Osteocyte (in vitro differentiated cells): ENCODE results near the gene TBPL2. TPM values are rescaled to one million over a fixed set of nuclear protein-coding genes. Genes with fewer than 3 reads are reported as not detected.

Experiments
- DNase-seq: peaks from one replicate; pipeline ENCODE4 v3.0.0; 2021; ENCODE audit warnings: mixed read lengths; ENCODE audit not compliant: unreplicated experiment; ENCODE audit errors: extremely low spot score
- H3K27ac Mint-ChIP-seq: one replicate; pipeline ENCODE4 v1.8.0; 2021; ENCODE audit warnings: mild to moderate bottlenecking, mixed read lengths; ENCODE audit not compliant: unreplicated experiment
- H3K27me3 Mint-ChIP-seq: one replicate; pipeline ENCODE4 v1.8.0; 2021; ENCODE audit warnings: mixed read lengths; ENCODE audit not compliant: unreplicated experiment
- H3K36me3 Mint-ChIP-seq: one replicate; pipeline ENCODE4 v1.8.0; 2021; ENCODE audit warnings: mixed read lengths; ENCODE audit not compliant: unreplicated experiment
- H3K4me1 Mint-ChIP-seq: one replicate; pipeline ENCODE4 v1.8.0; 2021; ENCODE audit warnings: mixed read lengths; ENCODE audit not compliant: unreplicated experiment
- H3K4me3 Mint-ChIP-seq: one replicate; pipeline ENCODE4 v1.8.0; 2021; ENCODE audit warnings: mild to moderate bottlenecking, moderate library complexity, mixed read lengths; ENCODE audit not compliant: unreplicated experiment
- H3K9me3 Mint-ChIP-seq: one replicate; pipeline ENCODE4 v1.8.0; 2021; ENCODE audit warnings: mixed read lengths; ENCODE audit not compliant: unreplicated experiment
- CTCF ChIP-seq: fragments of 200-600 bp; sonication (generic); IDR thresholded peaks from 2 replicates; pipeline ENCODE4 v1.5.0; 2021; ENCODE audit warnings: antibody characterized with exemption, mild to moderate bottlenecking, moderate library complexity
- total RNA-seq: library from RNA; stranded (reverse); gene quantifications from 2 replicates; pipeline ENCODE4 v1.2.1, GENCODE V29; 2021

TBPL2 gene
- total RNA-seq, 1 donor from 2014 or later, result not detected

DNA sequence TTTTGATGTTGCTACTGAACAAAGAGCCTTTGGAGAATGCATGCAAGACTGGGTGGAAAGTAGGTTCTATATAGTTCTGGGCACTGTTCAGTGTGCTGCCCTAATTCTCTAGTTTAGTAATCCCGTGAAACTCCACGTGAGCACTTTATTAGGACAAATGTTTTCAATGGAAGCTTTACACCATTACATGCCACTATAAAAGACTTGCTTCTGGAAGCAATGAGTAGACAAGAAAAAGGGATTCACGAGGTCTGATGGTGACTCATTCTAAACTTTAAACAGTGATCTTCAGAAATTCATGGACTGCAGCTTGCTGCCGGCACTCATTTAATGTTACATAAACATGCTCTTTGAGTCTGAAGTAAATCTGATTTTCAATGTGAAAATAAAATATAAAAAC, 51.1 kb downstream of the TBPL2 start:
- no peak overlapping the region for H3K4me3 Mint-ChIP-seq
- peaks cover 33% of the 10 kb centered on the region for H3K36me3 Mint-ChIP-seq
- no peak for DNase-seq
- H3K27me3 Mint-ChIP-seq, result no peaks in the 10 kb centered on the region
- H3K9me3 Mint-ChIP-seq, result no peaks in the 10 kb centered on the region
- H3K4me1 Mint-ChIP-seq, result peaks cover 19% of the 10 kb centered on the region
- TF ChIP-seq CTCF, result no peak
- H3K27ac Mint-ChIP-seq, result peak overlapping the region; percentile 43

DNA sequence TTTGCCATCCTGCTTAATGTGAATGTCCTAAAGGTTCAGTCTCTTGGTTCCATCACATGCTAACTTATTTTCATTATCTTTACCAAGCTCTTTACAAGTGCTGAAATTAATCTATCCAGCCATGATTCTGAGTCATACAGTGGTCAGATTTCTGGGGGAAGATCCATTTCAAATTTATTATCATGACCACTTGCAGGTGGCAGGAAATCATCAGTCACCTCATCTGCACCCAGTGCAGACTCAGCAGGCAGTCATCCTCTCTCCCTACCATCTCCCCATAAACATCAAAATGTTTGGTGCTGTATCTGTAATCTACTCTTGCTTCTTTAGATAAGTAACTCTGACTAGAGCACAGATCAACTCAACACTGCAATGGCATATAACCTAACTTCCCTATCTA, 52.3 kb downstream of the TBPL2 start:
- Mint-ChIP-seq H3K36me3 (peaks cover 39% of the 10 kb centered on the region), H3K4me3 (no peak overlapping the region), H3K4me1 (peaks cover 22% of the 10 kb centered on the region), H3K27me3 (no peaks in the 10 kb centered on the region), H3K9me3 (no peaks in the 10 kb centered on the region), H3K27ac (no peak overlapping the region)
- no peak for TF ChIP-seq CTCF
- no peak for DNase-seq

- DNase-seq, result no peak
- Mint-ChIP-seq H3K36me3 (peaks cover 39% of the 10 kb centered on the region), H3K27me3 (no peaks in the 10 kb centered on the region), H3K4me3 (no peak overlapping the region), H3K4me1 (peaks cover 22% of the 10 kb centered on the region), H3K27ac (no peak overlapping the region), H3K9me3 (no peaks in the 10 kb centered on the region)
- no peak for TF ChIP-seq CTCF
These were observed 53.3 kb downstream of the TBPL2 start for GRCh38 chr14:55387121-55387520.

GRCh38 chr14:55386037-55386808, 54.2 kb downstream of the TBPL2 start:
- Mint-ChIP-seq H3K27me3 (no peaks in the 10 kb centered on the region), H3K36me3 (peaks cover 46% of the 10 kb centered on the region), H3K9me3 (no peaks in the 10 kb centered on the region), H3K4me3 (no peak overlapping the region), H3K27ac (no peak overlapping the region), H3K4me1 (peaks cover 22% of the 10 kb centered on the region)
- TF ChIP-seq CTCF, result no peak
- DNase-seq, result no peak

- TF ChIP-seq CTCF, result no peak
- no peak overlapping the region for H3K4me3 Mint-ChIP-seq
- H3K27ac Mint-ChIP-seq, result no peak overlapping the region
- no peak for DNase-seq
- no peaks in the 10 kb centered on the region for H3K9me3 Mint-ChIP-seq
- H3K4me1 Mint-ChIP-seq, result peaks cover 15% of the 10 kb centered on the region
- H3K27me3 Mint-ChIP-seq, result no peaks in the 10 kb centered on the region
- H3K36me3 Mint-ChIP-seq, result peaks cover 47% of the 10 kb centered on the region
These were observed 55.9 kb downstream of the TBPL2 start for GRCh38 chr14:55384536-55384935.
